Stimulated activated naive B cell treated with anti-CD40 and anti-IgM and Interleukin-4, amounts not matched to agents 10 μg/mL and 1 μg/mL and 100 μg/mL, for 72 hours (primary cell): ENCODE data around the gene SEC24D.
"Not testable (repeated sequence)": the region's sequence is repeated elsewhere in the genome, so short reads cannot be mapped to it uniquely, and the experiment has no call there.

Experiments
- ATAC-seq, 2 donors: fragments of 150-1000 bp; cut with Tn5 transposase; replicated peaks; 2 replicates each; pipeline ENCODE4 v1.10.0; 2021; ENCODE audit warnings: moderate library complexity in 1 of 2
- DNase-seq: peaks from one replicate; pipeline ENCODE4 v3.0.0; 2021
- H3K27ac Mint-ChIP-seq: one replicate; pipeline ENCODE4 v1.8.0; 2022; ENCODE audit warnings: mild to moderate bottlenecking, mixed read lengths
- H3K27me3 Mint-ChIP-seq, 2 donors: one replicate each; pipeline ENCODE4 v1.8.0; 2022; ENCODE audit warnings: mixed read lengths in 2 of 2
- H3K36me3 Mint-ChIP-seq, 2 donors: one replicate each; pipeline ENCODE4 v1.8.0; 2022; ENCODE audit warnings: mixed read lengths in 2 of 2, mild to moderate bottlenecking in 1 of 2
- H3K4me1 Mint-ChIP-seq, 2 donors: one replicate each; pipeline ENCODE4 v1.8.0; 2022; ENCODE audit warnings: mixed read lengths in 2 of 2, mild to moderate bottlenecking in 1 of 2
- H3K4me3 Mint-ChIP-seq, 2 donors: one replicate each; pipeline ENCODE4 v1.8.0; 2022; ENCODE audit warnings: mild to moderate bottlenecking in 2 of 2, mixed read lengths in 2 of 2, moderate library complexity in 1 of 2
- H3K9me3 Mint-ChIP-seq, 2 donors: one replicate each; pipeline ENCODE4 v1.8.0; 2022; ENCODE audit warnings: mixed read lengths in 2 of 2, mild to moderate bottlenecking in 1 of 2

SEC24D gene

DNA sequence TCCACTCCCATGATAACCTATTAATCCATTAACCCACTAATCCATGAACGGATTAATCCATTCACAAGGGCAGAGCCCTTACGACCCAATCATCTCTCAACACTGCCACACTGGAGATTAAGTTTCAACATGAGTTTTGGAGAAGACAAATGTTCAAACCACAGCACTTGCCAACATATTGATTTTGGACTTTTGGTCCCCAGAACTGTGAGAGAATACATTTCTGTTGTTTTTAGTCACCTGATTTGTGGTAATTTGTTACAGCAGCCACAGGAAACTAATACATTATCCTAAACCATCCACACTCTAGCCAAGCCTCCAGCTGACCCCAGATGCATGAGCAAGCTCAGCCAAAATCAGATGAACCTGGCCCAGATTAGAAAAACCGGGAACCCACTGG lies 22.4 kb downstream of the SEC24D start:
- H3K27ac Mint-ChIP-seq: no peak overlapping the region
- H3K4me3 Mint-ChIP-seq: no peak overlapping the region
- ATAC-seq (no peak), DNase-seq (no peak)
- no peaks in the 10 kb centered on the region for H3K4me1 Mint-ChIP-seq
- peaks cover 41 to 64% of the 10 kb centered on the region in 2 donors for H3K36me3 Mint-ChIP-seq
- no peaks in the 10 kb centered on the region for H3K27me3 Mint-ChIP-seq
- H3K9me3 Mint-ChIP-seq: no peaks in the 10 kb centered on the region

GRCh38 chr4:118811832-118812231 lies 24.1 kb downstream of the SEC24D start:
- H3K36me3 Mint-ChIP-seq: peaks cover 41 to 63% of the 10 kb centered on the region in 2 donors
- H3K4me1 Mint-ChIP-seq: no peaks in the 10 kb centered on the region
- no peaks in the 10 kb centered on the region for H3K27me3 Mint-ChIP-seq
- no peaks in the 10 kb centered on the region for H3K9me3 Mint-ChIP-seq
- no peak overlapping the region for H3K27ac Mint-ChIP-seq
- DNase-seq (no peak), ATAC-seq (no peak)
- no peak overlapping the region for H3K4me3 Mint-ChIP-seq

DNA sequence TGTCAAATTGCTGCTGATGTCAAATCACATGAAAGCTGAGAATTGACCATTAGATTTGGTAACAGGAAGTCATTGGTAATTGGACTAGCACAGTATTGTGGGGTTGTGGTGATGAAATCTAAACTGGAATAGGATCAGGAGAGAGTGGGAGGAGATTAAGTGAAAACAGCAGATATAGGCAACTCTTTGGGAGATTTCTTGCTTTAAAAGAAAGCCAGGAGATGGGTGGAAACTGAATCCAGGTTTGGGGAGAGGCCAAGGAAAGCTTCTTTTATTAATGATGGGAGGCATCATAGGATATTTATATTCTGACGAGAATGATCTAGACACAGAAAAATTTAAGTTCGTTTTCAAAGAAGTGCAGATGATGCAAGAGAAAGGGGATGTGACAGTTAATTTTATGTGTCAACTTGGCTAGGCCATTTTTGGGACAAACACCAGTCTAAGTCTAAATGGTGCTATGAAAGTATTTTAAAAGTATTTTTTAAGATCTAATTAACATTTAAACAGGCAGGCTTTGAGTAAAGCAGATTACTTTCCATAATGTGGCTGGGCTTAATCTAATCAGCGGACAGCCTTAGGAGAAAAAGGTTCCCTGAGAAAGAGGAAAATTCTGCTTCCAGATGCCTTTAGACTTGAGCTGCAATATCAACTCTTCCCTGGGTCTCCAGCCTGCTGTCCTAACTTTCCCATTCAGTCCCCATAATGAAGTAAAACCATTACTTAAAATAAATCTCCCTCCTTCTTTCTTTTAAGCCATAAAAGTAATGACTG lies 24.7 kb downstream of the SEC24D start:
- Mint-ChIP-seq H3K36me3 (peaks cover 41 to 59% of the 10 kb centered on the region in 2 donors), H3K4me1 (no peaks in the 10 kb centered on the region), H3K9me3 (no peaks in the 10 kb centered on the region), H3K27ac (no peak overlapping the region), H3K4me3 (no peak overlapping the region), H3K27me3 (no peaks in the 10 kb centered on the region)
- no peak for DNase-seq
- no peak for ATAC-seq

GRCh38 chr4:118807659-118808058 lies 28.3 kb downstream of the SEC24D start:
- ATAC-seq: no peak
- Mint-ChIP-seq H3K36me3 (peaks cover 33 to 54% of the 10 kb centered on the region in 2 donors), H3K4me1 (no peaks in the 10 kb centered on the region), H3K4me3 (no peak overlapping the region), H3K27ac (no peak overlapping the region), H3K9me3 (no peaks in the 10 kb centered on the region), H3K27me3 (no peaks in the 10 kb centered on the region)
- DNase-seq: no peak

DNA sequence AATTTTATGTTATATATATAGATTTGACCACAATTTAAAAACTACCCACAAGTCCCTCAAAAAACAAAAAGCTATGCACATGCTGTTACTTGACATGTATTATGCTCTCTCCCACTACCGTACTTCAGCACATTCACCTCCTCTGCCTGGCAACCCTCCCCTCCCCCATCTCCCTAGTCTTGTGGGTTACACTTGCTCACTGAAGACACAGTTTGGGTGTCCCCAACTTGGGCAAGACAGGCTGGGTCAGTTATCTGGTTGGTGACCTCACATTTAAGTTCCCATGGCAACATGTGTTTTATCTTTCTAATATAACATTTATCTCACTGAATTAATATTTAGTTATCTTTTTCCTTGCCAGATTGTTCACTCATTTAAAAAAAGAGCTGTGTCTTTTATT lies 32.7 kb downstream of the SEC24D start:
- no peak overlapping the region for H3K27ac Mint-ChIP-seq
- DNase-seq: no peak
- no peaks in the 10 kb centered on the region for H3K4me1 Mint-ChIP-seq
- H3K4me3 Mint-ChIP-seq: no peak overlapping the region
- no peak for ATAC-seq
- H3K36me3 Mint-ChIP-seq: peaks cover 19 to 39% of the 10 kb centered on the region in 2 donors
- H3K9me3 Mint-ChIP-seq: no peaks in the 10 kb centered on the region
- no peaks in the 10 kb centered on the region for H3K27me3 Mint-ChIP-seq

DNA sequence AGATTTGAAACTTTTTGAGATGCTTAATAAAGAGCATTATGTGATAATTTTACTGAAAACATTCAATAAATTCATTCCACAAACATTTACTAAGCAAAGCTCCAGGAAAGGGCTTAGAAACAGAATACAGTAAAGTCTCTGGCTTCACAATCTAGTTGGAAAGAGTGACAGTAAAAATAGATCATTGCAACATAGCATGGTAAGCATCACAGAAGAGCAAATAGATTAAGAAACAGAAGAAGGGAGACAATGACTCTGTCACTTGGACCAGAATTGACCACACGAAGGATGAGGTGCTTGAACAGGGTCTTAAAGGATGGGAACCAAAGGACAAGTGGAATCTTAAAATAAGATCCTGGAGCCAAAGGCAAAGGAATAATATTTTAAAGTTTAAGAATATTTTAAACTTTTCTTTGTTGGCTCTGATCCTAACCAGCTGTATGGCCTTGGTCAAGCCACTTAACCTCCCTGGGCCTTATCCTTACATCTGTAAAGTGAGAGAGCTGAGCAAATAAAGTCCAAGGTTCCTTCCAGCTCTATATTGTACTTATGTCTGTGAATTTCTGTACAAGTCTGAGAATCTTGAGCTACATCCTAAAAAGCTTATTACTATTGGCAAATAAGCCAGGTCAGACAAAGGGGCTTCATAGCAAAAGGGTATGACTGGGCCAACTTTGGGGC lies 33.9 kb downstream of the SEC24D start:
- DNase-seq (no peak), ATAC-seq (no peak)
- Mint-ChIP-seq H3K27ac (no peak overlapping the region), H3K4me3 (no peak overlapping the region), H3K4me1 (no peaks in the 10 kb centered on the region), H3K9me3 (no peaks in the 10 kb centered on the region), H3K27me3 (no peaks in the 10 kb centered on the region), H3K36me3 (peaks cover 20 to 39% of the 10 kb centered on the region in 2 donors)

DNA sequence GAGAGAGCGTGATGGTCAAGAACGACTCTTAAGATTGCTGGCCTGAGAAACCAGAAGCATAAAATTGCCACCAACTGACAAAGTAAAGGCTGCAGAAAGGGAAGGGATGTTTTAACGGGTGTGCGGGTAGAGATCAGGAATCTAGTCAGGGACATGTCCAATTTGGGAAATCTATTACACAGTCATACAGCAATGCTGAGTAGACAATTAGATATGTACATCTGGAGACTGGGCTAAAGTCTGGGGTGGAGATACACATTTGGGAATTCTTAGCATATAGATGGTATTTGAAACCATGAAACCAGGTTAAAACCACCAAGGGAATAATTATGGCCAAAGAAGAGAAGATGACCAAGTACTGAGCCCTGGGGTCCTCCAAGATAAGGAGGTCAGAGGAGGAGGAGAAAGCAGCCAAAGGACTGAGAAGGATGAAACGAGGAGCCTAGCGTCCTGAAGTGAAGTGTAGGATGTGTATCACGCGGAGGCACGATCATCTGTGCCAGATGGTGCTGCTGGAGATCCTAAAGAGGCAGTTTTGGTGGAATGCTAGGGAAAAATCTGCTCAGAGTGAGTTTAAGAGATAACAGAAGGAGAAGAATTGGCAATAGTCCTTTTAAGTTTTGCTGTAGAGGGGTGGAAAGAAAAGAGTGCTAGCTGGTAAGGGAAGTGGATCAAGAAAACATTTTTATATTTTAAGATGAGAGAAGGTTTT lies 36.5 kb downstream of the SEC24D start:
- ATAC-seq: no peak
- Mint-ChIP-seq H3K4me1 (no peaks in the 10 kb centered on the region), H3K27me3 (no peaks in the 10 kb centered on the region), H3K36me3 (peaks cover 28 to 44% of the 10 kb centered on the region in 2 donors), H3K9me3 (no peaks in the 10 kb centered on the region), H3K4me3 (no peak overlapping the region), H3K27ac (no peak overlapping the region)
- no peak for DNase-seq

DNA sequence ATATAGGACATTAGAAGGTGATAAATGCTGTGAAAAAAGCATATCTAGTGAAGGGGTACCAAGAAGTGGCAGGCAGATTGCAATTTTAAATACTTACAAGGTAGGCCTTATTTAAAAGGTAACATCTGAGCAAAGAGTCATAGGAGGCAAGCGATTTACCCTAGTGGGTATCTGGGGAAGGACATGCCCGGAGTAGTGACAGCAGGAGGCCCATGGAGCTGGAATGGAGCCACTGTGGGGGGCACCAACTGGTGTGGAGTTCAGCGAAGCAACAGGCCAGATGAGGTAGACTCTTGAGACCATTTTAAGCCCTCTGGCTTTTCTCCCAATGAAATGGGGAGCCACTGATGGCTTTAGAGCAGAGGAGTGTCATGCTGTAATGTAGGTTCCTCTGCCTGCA lies 37.3 kb downstream of the SEC24D start:
- Mint-ChIP-seq H3K4me3 (no peak overlapping the region), H3K4me1 (no peaks in the 10 kb centered on the region), H3K9me3 (no peaks in the 10 kb centered on the region), H3K27me3 (no peaks in the 10 kb centered on the region), H3K27ac (no peak overlapping the region), H3K36me3 (peaks cover 26 to 41% of the 10 kb centered on the region in 2 donors)
- ATAC-seq: no peak
- no peak for DNase-seq

- ATAC-seq (no peak), DNase-seq (no peak)
- peaks cover 29 to 41% of the 10 kb centered on the region in 2 donors for H3K36me3 Mint-ChIP-seq
- no peak overlapping the region for H3K27ac Mint-ChIP-seq
- no peaks in the 10 kb centered on the region for H3K27me3 Mint-ChIP-seq
- no peaks in the 10 kb centered on the region for H3K9me3 Mint-ChIP-seq
- H3K4me1 Mint-ChIP-seq: no peaks in the 10 kb centered on the region
- no peak overlapping the region for H3K4me3 Mint-ChIP-seq
These were observed 38.3 kb downstream of the SEC24D start for GRCh38 chr4:118797558-118798142.

- not testable (repeated sequence) for H3K4me3 Mint-ChIP-seq, H3K9me3 Mint-ChIP-seq, H3K27me3 Mint-ChIP-seq, ATAC-seq, H3K4me1 Mint-ChIP-seq, DNase-seq, H3K27ac Mint-ChIP-seq
- H3K36me3 Mint-ChIP-seq: peaks cover 28 to 34% of the 10 kb centered on the region in 2 donors
These were observed 44.1 kb downstream of the SEC24D start for GRCh38 chr4:118791690-118792446.

GRCh38 chr4:118790544-118790943 lies 45.4 kb downstream of the SEC24D start:
- no peak overlapping the region for H3K4me3 Mint-ChIP-seq
- ATAC-seq (no peak), DNase-seq (no peak)
- H3K9me3 Mint-ChIP-seq: no peaks in the 10 kb centered on the region
- H3K27me3 Mint-ChIP-seq: no peaks in the 10 kb centered on the region
- H3K27ac Mint-ChIP-seq: no peak overlapping the region
- H3K36me3 Mint-ChIP-seq: peaks cover 20 to 24% of the 10 kb centered on the region in 2 donors
- no peaks in the 10 kb centered on the region for H3K4me1 Mint-ChIP-seq

DNA sequence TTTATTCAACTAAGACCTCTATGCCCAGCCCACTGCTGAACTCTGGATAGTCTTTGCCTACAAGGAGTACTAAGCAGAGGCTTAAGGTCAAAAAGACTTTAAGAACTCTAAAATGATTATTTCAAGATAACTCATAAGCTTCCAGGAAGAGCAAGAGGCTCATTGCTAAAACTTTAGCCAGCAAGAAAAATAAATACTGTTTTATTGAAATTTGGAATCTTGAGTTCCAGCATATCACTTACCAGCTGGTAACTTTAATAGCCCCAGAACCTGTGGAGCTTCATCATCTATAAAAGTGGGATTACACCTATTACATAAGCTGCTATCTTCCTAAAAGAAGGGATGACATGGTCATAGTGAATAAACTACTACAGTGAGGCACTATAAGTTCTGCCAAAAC lies 47.0 kb downstream of the SEC24D start:
- Mint-ChIP-seq H3K9me3 (no peaks in the 10 kb centered on the region), H3K27ac (no peak overlapping the region), H3K36me3 (peaks cover 15 to 22% of the 10 kb centered on the region in 2 donors), H3K4me1 (no peaks in the 10 kb centered on the region), H3K4me3 (no peak overlapping the region), H3K27me3 (no peaks in the 10 kb centered on the region)
- no peak for ATAC-seq
- no peak for DNase-seq

- Mint-ChIP-seq H3K27me3 (no peaks in the 10 kb centered on the region), H3K36me3 (peaks cover 18 to 24% of the 10 kb centered on the region in 2 donors), H3K4me1 (no peaks in the 10 kb centered on the region), H3K27ac (no peak overlapping the region), H3K4me3 (no peak overlapping the region), H3K9me3 (peaks cover 0 to 2% of the 10 kb centered on the region in 2 donors)
- ATAC-seq: no peak
- no peak for DNase-seq
These were observed 48.0 kb downstream of the SEC24D start for GRCh38 chr4:118787844-118788380.

DNA sequence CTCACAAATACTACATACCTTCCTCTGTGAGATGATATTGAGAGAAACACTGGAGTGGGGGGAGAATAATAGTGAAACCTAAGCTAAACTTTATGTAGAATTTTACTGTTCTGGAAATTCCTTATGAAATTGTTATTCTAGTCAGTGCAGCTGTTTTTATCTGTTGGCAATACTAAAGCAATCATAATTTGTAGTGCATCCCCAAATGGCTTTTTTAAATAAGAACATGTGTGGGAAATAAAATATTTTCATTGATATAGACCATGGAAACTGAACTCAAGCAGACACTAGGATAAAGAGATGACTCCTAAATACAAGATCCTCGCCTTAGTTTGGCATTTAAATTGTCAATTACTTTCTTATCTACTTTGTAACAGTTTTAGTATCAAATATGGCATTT lies 51.1 kb downstream of the SEC24D start:
- Mint-ChIP-seq H3K4me3 (no peak overlapping the region), H3K9me3 (peaks cover 0 to 3% of the 10 kb centered on the region in 2 donors), H3K27me3 (no peaks in the 10 kb centered on the region), H3K4me1 (no peaks in the 10 kb centered on the region), H3K27ac (no peak overlapping the region), H3K36me3 (peaks cover 18 to 30% of the 10 kb centered on the region in 2 donors)
- DNase-seq: no peak
- no peak for ATAC-seq
